Karpas-422 (cell line): ENCODE measurements around the gene TARS2. TPM values are rescaled to one million over a fixed set of nuclear protein-coding genes. Genes with fewer than 3 reads are reported as not detected.
A peak's percentile ranks its signal among the peaks of the same experiment; 100 is the strongest.

Source experiments
- DNase-seq: peaks from one replicate; pipeline ENCODE4 v3.0.0-alpha.2; 2015
- H2AFZ ChIP-seq: fragments of 200-600 bp; sonication (generic); 2 replicates; pipeline ENCODE4 v1.6.1; 2014; ENCODE audit warnings: antibody characterized with exemption, low read length, mixed read lengths
- H3K27ac ChIP-seq: fragments of 200-600 bp; sonication (generic); 2 replicates; pipeline ENCODE4 v1.5.1; 2014; ENCODE audit warnings: mild to moderate bottlenecking, low read length, moderate library complexity
- H3K27me3 ChIP-seq: fragments of 200-600 bp; sonication (generic); 2 replicates; pipeline ENCODE4 v1.6.1; 2014; ENCODE audit warnings: low read length, mixed read lengths
- H3K36me3 ChIP-seq: fragments of 200-600 bp; sonication (generic); 2 replicates; pipeline ENCODE4 v1.6.1; 2014; ENCODE audit warnings: low read length, mixed read lengths; ENCODE audit not compliant: insufficient read depth
- H3K4me1 ChIP-seq: fragments of 200-600 bp; sonication (generic); 2 replicates; pipeline ENCODE4 v1.6.1; 2014; ENCODE audit warnings: mild to moderate bottlenecking, low read length, mixed read lengths
- H3K4me2 ChIP-seq: fragments of 200-600 bp; sonication (generic); 2 replicates; pipeline ENCODE4 v1.6.1; 2014; ENCODE audit warnings: low read length, low read depth, mild to moderate bottlenecking; ENCODE audit not compliant: poor library complexity, severe bottlenecking
- H3K4me3 ChIP-seq: fragments of 200-600 bp; sonication (generic); 2 replicates; pipeline ENCODE4 v1.5.1; 2014; ENCODE audit warnings: mild to moderate bottlenecking, antibody characterized with exemption, low read length, mixed read lengths
- H3K79me2 ChIP-seq: fragments of 200-600 bp; sonication (generic); 2 replicates; pipeline ENCODE4 v1.6.1; 2014; ENCODE audit warnings: mild to moderate bottlenecking, low read length, mixed read lengths
- H3K9ac ChIP-seq: fragments of 200-600 bp; sonication (generic); 2 replicates; pipeline ENCODE4 v1.6.0; 2014; ENCODE audit warnings: low read length
- H3K9me2 ChIP-seq: fragments of 200-600 bp; sonication (generic), shearing (Covaris generic); replicated peaks from 2 replicates; pipeline ENCODE4 v1.6.0; 2014; ENCODE audit warnings: mild to moderate bottlenecking, low read length, moderate library complexity; ENCODE audit not compliant: insufficient read depth
- H3K9me3 ChIP-seq: fragments of 300-700, 200-600 bp; sonication (generic); 2 replicates; pipeline ENCODE4 v1.6.1; 2014; ENCODE audit warnings: low read length, mixed read lengths
- H4K20me1 ChIP-seq: fragments of 200-600 bp; sonication (generic); 2 replicates; pipeline ENCODE4 v1.6.1; 2014; ENCODE audit warnings: mild to moderate bottlenecking, antibody characterized with exemption, low read length, low read depth; ENCODE audit not compliant: insufficient read depth
- total RNA-seq: library from RNA; depleted of rRNA; stranded (reverse); fragments of >200 nt; shearing (Covaris generic); gene quantifications from 2 replicates; pipeline ENCODE4 v1.2.3, GENCODE V29; 2014; ENCODE audit warnings: low replicate concordance; rRNA removed

TARS2 gene, protein sequence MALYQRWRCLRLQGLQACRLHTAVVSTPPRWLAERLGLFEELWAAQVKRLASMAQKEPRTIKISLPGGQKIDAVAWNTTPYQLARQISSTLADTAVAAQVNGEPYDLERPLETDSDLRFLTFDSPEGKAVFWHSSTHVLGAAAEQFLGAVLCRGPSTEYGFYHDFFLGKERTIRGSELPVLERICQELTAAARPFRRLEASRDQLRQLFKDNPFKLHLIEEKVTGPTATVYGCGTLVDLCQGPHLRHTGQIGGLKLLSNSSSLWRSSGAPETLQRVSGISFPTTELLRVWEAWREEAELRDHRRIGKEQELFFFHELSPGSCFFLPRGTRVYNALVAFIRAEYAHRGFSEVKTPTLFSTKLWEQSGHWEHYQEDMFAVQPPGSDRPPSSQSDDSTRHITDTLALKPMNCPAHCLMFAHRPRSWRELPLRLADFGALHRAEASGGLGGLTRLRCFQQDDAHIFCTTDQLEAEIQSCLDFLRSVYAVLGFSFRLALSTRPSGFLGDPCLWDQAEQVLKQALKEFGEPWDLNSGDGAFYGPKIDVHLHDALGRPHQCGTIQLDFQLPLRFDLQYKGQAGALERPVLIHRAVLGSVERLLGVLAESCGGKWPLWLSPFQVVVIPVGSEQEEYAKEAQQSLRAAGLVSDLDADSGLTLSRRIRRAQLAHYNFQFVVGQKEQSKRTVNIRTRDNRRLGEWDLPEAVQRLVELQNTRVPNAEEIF
- 38.3 and 77.2 TPM in 2 replicates for total RNA-seq

DNA sequence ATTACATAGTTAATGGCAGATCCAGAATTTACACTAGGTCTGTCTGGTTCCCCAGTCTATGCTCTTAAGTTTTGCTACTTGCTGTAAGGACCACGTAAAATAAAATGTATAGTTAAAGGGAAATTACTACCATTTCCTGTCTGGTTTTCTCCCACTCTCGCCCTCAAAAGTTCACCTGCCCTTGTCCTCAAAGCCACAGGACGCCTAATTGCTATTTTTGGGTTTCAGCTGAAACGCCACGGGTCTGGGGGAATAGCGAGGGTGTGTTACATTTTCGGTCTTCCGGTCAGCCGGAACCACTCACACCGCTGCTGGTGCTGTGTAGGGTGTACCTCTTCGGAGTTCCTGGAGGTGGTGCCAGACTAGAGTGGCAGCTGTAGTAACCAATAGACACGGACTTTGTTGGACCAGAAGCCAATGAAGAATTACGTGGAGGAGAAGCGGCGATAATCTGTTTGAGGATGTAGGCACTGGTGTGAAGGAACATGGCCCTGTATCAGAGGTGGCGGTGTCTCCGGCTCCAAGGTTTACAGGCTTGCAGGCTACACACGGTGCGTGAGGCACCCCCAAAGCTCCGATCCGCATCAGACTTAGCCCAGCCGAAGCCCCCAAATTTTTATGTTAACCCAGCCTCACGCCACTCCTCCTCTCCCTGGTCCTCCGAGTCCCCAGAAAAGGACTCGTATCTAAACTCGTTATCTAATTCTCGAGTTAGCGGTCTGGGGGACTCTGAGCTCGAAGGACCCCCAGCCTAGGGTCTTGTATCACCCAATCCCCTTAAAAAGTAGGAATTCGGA, at the start of gene TARS2:
TARS2 (plus strand) TSS at position 454 of the 797 bp plus-strand sequence; CDS start at position 486, 32 bp downstream.
- H3K27me3 ChIP-seq: no peaks in the 10 kb centered on the region
- H3K36me3 ChIP-seq: peaks cover 16% of the 10 kb centered on the region; the same call in 1 of the 2 replicates
- H3K9me3 ChIP-seq: no peaks in the 10 kb centered on the region
- H3K79me2 ChIP-seq: peaks cover 23% of the 10 kb centered on the region
- H3K4me1 ChIP-seq: peaks cover 10% of the 10 kb centered on the region
- peak within 1 kb of the TSS; percentile 95 for H2AFZ ChIP-seq
- no peaks in the 10 kb centered on the region for H3K9me2 ChIP-seq
- H3K4me3 ChIP-seq: peak within 1 kb of the TSS; percentile 86
- peak; percentile 99 for DNase-seq
- peak within 1 kb of the TSS; percentile 84 for H3K9ac ChIP-seq
- H3K4me2 ChIP-seq: peak within 1 kb of the TSS; percentile 87
- H4K20me1 ChIP-seq: no peaks in the 10 kb centered on the region
- H3K27ac ChIP-seq: peak within 1 kb of the TSS; percentile 41; the same call in 1 of the 2 replicates

DNA sequence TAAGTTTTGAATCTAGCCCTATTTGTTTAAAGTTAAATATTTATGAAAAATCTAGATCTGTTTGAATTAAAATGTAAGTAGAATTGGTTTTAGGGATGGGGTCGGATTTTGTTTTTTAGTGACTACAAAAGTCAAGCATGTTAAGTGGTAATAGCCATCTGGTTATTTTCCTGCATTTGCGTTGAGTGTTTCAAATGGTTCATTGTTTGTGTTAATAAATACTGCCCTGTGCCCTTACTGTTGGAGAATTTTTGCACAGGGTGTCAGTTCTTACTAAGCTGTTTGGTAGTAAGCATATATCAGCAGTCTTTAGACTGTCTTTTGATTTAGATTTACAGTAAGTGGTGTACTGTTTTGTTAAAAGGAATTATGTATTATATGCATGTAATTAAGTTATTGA, 46.1 kb upstream of the TARS2 start:
- H3K9me2 ChIP-seq: no peaks in the 10 kb centered on the region
- H3K79me2 ChIP-seq: peaks cover 47% of the 10 kb centered on the region
- H3K36me3 ChIP-seq: peaks cover 11% of the 10 kb centered on the region; the same call in 1 of the 2 replicates
- H4K20me1 ChIP-seq: no peaks in the 10 kb centered on the region
- no peaks in the 10 kb centered on the region for H3K4me1 ChIP-seq
- H3K4me2 ChIP-seq: no peak overlapping the region
- H3K27ac ChIP-seq: no peak overlapping the region
- no peaks in the 10 kb centered on the region for H3K9me3 ChIP-seq
- no peak overlapping the region for H3K4me3 ChIP-seq
- H3K27me3 ChIP-seq: no peaks in the 10 kb centered on the region
- H3K9ac ChIP-seq: no peak overlapping the region
- no peak overlapping the region for H2AFZ ChIP-seq
- DNase-seq: no peak

DNA sequence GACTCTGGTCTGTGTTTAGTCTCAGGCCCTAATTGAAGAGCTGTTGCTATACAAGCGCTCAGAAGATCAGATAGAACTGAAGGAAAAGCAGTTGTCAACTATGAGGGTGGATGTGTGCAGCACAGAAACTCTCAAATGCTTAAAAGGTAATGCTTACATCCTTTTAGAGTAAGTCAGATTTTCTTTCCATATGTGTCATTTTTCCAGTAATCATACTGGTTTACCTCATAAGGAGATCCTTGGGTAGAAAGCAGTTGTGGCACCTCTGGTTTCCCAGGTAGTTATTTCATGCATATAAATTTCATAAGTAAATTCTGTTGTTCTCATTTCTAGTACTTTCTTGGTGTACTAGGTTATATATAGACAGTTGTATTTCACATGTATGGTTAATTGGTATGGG, 43.0 kb upstream of the TARS2 start:
- no peak overlapping the region for H3K9ac ChIP-seq
- no peak overlapping the region for H3K27ac ChIP-seq
- H3K4me1 ChIP-seq: no peaks in the 10 kb centered on the region
- H3K9me3 ChIP-seq: no peaks in the 10 kb centered on the region
- H3K9me2 ChIP-seq: no peaks in the 10 kb centered on the region
- no peaks in the 10 kb centered on the region for H4K20me1 ChIP-seq
- H3K4me2 ChIP-seq: no peak overlapping the region
- peaks cover 42% of the 10 kb centered on the region for H3K79me2 ChIP-seq
- no peak overlapping the region for H3K4me3 ChIP-seq
- DNase-seq: no peak
- peaks cover 25% of the 10 kb centered on the region; the same call in 1 of the 2 replicates for H3K36me3 ChIP-seq
- no peaks in the 10 kb centered on the region for H3K27me3 ChIP-seq
- H2AFZ ChIP-seq: no peak overlapping the region

DNA sequence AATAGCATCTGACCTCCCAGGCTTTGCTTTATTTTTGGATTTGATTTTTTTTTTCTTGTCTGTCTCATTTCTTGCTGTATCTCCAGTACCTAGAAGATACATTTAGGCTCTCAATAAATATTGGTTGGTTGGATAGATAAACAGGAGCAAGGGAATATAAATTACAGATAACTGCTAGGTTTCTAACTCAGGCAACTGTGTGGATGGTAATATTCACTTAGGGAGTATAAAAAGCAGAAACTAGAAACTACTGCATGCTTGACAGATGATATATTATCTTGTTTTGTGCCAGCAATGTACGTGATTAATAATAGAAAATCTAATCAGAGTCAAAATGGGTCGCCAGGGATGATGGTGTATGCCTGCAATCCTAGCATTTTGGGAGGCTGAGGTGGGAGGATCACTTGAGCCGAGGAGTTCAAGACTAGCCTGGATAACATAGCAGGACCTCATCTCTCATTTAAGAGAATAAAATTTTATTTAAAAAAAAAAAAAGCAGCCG, 31.0 kb upstream of the TARS2 start:
- no peak for DNase-seq
- no peak overlapping the region for H3K4me2 ChIP-seq
- no peaks in the 10 kb centered on the region for H4K20me1 ChIP-seq
- H3K27ac ChIP-seq: no peak overlapping the region
- no peak overlapping the region for H3K4me3 ChIP-seq
- H2AFZ ChIP-seq: no peak overlapping the region
- H3K9me3 ChIP-seq: no peaks in the 10 kb centered on the region
- H3K36me3 ChIP-seq: peaks cover 15% of the 10 kb centered on the region; the same call in 1 of the 2 replicates
- peaks cover 15% of the 10 kb centered on the region for H3K79me2 ChIP-seq
- H3K27me3 ChIP-seq: no peaks in the 10 kb centered on the region
- H3K9ac ChIP-seq: no peak overlapping the region
- H3K4me1 ChIP-seq: no peaks in the 10 kb centered on the region
- H3K9me2 ChIP-seq: no peaks in the 10 kb centered on the region

DNA sequence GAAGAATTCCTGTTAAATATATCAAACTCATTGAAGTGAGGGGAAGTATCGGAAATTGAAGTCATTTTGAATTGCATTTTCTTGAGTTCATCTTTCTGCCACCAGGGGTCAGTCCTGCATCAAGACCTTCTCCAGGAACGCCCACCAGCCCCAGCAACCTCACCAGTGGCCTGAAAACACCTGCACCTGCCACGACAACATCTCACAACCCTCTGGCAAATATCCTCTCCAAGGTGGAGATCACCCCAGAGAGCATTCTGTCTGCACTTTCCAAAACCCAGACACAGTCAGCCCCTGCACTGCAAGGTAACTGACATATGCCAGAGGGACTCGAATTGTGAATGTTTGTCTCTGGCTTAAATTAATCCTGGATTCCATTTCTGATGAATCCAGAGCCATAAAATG, 22.8 kb upstream of the TARS2 start:
- DNase-seq: peak; percentile 86

DNA sequence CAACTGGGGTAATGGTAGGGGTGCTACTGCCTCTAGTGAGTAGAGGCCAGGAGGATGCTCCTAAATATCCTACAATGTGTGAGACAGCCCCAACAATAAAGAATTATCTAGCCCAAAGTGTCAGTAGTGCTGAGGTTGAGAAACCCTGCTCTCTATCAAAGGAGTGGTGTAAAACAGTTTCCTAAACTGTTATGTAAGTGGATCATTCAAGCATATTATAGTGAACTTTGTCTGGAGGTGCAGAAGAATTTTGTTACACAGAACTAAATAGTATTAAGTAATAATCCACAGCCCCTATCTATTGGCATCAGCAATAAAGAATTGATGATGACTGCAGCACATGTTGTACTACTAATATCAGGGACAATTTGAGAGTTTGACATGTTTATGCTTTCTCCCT, 20.3 kb upstream of the TARS2 start:
- no peak overlapping the region for H3K9ac ChIP-seq
- no peaks in the 10 kb centered on the region for H3K9me2 ChIP-seq
- H3K79me2 ChIP-seq: peaks cover 4% of the 10 kb centered on the region; the same call in 1 of the 2 replicates
- H3K4me3 ChIP-seq: no peak overlapping the region
- H3K27ac ChIP-seq: no peak overlapping the region
- H4K20me1 ChIP-seq: no peaks in the 10 kb centered on the region
- no peak overlapping the region for H3K4me2 ChIP-seq
- H3K36me3 ChIP-seq: peaks cover 39% of the 10 kb centered on the region
- H3K4me1 ChIP-seq: no peaks in the 10 kb centered on the region
- no peak for DNase-seq
- H2AFZ ChIP-seq: no peak overlapping the region
- no peaks in the 10 kb centered on the region for H3K9me3 ChIP-seq
- H3K27me3 ChIP-seq: no peaks in the 10 kb centered on the region

More for the DNA sequence above, 22.8 kb upstream of the TARS2 start:
- Histone ChIP-seq H3K4me3 (no peak overlapping the region), H2AFZ (no peak overlapping the region), H3K9ac (no peak overlapping the region), H3K27ac (no peak overlapping the region), H3K9me2 (no peaks in the 10 kb centered on the region), H3K27me3 (no peaks in the 10 kb centered on the region), H3K4me2 (no peak overlapping the region), H3K36me3 (peaks cover 17% of the 10 kb centered on the region), H4K20me1 (no peaks in the 10 kb centered on the region), H3K9me3 (no peaks in the 10 kb centered on the region), H3K79me2 (peaks cover 4% of the 10 kb centered on the region; the same call in 1 of the 2 replicates), H3K4me1 (no peaks in the 10 kb centered on the region)

DNA sequence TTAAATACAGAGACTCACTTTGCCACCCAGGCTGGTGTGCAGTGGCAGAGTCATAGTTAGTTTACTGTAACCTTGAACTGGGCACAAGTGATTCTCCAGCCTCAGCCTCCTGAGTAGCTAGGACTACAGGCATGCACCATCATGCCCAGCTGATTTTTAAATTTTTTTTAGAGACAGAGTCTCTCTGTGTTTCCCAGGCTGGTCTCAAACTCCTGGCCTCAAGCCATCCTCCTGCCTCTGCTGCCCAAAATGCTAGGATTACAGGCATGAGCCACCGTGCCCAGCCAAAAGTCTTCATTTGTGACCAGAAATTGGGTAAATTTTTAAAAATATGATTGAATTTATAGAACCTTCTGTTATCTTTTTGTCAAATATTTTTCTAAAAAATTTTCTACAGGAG, 17.9 kb upstream of the TARS2 start:
- Histone ChIP-seq H3K9me3 (no peaks in the 10 kb centered on the region), H3K36me3 (peaks cover 44% of the 10 kb centered on the region), H3K4me3 (no peak overlapping the region), H3K4me1 (no peaks in the 10 kb centered on the region), H2AFZ (no peak overlapping the region), H3K27me3 (no peaks in the 10 kb centered on the region), H3K9me2 (no peaks in the 10 kb centered on the region), H3K9ac (no peak overlapping the region), H3K79me2 (peaks cover 4% of the 10 kb centered on the region; the same call in 1 of the 2 replicates), H3K27ac (no peak overlapping the region), H3K4me2 (no peak overlapping the region), H4K20me1 (no peaks in the 10 kb centered on the region)
- no peak for DNase-seq
